Stimulated activated CD8-positive, alpha-beta memory T cell treated with anti-CD3 and anti-CD28 coated beads, Interleukin-15, amount 100 ng/mL, for 24 hours (primary cell): ENCODE data around the gene TLK1.

Experiments used
- DNase-seq: peaks from one replicate; pipeline ENCODE4 v3.0.0-alpha.2; 2020; ENCODE audit warnings: low read depth

TLK1 gene

DNA sequence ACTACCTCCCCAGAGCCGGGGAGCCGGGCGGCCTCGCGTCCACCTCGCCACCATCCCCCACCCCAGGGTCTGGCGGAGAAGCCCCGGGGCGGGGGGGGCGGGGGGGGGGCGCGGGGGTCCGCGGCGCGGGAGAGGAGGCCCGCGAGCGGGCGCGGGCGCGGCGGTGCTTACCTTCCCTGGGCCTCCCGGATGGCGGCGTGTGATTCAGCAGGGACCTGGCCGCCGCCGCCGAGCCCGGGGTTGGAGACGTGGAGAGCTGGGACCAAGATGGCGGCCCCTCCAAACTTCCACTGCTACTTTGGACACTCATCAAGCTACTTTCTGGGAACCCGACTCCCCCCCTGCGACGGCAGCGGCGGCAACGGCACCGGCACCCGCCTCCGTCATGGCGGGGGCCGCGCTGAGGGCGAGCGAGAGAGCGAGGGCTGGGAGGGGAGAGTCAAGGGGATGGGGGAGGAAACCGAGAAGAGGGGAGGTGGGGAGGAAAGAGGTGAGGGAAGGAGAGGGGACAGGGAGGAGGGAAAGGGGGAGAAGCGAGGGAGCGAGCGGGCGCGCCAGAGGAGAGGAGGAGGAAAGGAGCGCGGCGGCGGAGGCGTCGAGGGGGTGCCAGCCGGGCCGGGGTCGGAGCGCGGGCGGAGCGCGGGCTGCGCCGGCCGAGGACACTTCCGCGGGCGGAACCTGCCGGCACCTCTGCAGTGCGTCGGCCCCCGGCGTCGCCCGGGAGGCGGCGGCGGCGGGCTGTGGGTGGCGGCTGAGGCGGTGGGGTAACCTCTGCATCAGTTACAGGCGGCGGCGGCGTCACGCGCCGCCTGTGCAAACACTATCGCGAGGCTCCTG lies at the start of gene TLK1:
TSS of gene TLK1 (minus strand) at position 775 of the 837 bp plus-strand sequence. CDS start at position 310, 465 bp downstream.
- peak; percentile 36 for DNase-seq

DNA sequence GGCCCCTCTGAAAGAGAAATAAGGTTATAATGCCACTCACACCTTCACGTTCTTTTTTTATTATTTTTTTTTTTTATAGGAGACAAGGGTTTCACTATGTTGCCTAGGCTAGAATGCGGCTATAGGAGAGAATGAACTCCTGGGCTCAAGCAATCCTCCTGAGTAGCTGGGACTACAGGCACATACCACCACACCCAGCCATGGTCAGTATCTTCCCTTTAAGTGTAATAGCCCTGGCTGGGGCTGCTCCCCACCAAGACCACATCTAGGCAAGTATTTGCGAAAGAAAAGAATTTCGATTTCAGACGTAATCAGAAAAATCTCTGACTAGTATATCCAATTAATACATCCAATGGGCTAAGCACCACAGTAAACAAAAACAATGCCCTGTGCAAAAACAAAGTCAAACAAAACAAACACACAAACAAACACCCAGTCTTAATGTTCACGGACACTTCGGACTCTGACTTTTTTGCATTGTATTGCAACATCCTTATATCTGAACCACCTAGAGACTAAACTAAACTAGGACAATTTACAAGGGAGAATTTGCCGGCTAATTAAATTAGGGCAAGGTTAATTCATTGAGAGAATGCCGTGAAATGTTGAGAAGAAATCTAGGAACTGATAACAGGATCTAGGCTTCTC lies 49.6 kb upstream of the TLK1 start:
- no peak for DNase-seq

DNA sequence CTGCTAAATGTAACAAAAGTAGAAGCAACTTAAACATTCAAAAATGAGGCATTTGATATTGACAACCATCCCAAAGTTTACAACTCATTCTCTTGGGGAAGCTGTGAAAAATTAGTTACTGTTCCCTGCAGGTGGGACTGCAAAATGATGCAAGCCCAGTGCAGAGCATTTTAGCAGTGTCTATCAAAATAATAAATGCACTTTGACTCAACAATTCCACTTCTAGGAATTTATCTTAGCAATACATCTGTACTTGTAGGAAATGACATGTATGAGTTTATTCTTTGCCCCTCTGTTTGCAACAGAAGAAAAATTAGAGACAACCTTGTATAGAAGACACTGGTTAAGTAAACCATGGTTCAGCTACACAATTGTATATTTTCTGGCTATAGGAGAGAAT lies 48.0 kb upstream of the TLK1 start:
- DNase-seq: no peak

DNA sequence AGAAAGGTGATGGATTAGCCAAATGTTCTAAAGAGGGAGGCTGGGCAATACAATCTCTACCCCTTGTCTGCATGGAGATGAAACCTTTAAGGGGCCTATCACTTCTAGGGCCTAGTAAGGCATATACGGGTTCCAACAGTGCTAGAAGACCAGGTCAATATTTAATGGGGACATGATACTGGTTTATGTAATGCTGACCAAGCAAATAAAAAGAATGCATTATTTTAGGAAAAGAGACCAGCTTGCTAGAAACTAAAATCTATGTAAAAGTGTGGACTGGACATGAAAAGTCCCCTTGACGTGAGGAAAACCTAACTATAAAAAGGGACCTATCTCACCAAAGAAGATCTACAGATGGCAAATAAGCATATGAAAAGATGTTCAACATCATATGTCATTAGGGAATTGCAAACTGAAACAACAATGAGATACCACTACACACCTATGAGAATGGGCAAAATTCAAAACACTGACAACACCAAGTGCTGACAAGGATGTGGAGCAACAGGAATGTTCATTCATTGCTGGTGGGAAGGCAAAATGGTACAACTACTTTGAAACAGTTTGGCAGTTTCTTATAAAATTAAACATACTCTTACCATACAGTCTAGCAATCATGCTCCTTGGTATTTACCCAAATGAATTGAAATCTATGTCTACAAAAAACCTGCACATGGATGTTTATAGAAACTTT lies 45.9 kb upstream of the TLK1 start:
- DNase-seq: no peak

DNA sequence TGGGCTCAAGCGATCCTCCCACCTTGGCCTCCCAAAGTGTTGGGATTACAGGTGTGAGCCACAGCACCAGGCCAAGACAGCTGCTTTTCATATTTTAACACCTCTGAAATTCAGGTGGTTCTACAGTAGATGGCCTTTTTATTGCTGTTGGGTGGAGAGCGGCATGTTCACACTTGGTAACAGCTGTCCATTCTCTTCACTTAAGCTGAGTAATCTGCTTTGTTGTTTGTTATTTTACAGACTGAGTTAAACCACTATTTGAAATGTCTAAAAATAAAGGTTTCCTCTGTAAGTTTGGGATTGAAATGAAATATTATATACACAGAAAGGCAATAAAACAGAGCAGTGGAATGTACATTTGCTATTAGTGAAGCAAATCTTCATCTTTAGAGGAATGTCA lies 44.9 kb upstream of the TLK1 start:
- no peak for DNase-seq

DNA sequence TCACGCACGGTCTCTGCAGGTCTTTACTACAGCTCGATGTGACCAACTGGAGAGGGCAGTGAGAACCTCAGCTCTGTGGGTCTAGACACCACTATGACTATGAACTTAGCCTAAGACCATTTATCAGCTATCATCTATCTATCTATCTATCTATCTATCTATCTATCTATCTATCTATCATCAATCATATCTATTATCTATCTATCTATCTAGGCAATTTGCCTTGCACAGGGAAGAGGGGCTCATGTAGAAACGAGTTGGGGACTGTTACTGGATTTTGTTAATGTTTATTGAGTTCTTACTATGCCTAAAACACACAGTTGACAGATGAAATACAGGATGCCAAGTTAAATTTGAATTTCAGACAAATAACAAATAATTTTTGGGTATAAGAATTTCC lies 41.1 kb upstream of the TLK1 start:
- DNase-seq: no peak

DNA sequence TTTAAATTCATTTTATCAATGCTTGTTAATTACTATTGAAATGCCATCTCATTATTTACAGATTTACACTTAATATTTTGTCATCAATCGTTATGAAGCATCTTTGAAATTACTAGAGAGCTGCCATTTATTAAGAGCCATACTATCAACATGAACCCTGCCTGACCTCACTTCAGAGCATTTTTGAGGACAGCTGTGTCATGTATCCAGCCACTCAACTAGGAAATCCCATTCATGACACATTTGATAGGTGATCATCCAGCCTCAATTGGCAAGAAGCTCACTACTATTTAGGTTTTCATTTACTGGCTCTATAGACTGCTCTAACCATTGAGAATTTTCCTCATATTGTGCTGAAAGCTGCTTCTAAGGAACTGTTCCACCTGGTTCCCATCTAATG lies 40.6 kb upstream of the TLK1 start:
- DNase-seq: no peak

DNA sequence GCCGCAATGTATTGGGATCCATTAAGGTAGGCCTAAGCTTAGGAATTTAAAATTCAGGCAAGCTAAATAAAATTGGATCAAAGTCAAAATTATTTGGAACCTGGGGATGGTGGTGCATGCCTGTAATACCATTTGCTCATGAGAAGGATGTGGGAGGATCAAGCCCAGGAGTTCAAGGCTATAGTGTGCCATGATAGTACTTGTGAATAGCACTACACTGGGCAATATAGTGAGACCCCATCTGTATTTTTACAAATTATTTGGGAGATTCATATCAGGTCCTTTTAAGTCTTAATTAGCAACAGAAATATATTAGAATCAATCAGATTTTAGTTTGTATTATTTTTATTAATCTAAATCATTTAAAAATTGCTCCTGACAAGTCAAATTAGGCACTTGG lies 39.8 kb upstream of the TLK1 start:
- DNase-seq: no peak

DNA sequence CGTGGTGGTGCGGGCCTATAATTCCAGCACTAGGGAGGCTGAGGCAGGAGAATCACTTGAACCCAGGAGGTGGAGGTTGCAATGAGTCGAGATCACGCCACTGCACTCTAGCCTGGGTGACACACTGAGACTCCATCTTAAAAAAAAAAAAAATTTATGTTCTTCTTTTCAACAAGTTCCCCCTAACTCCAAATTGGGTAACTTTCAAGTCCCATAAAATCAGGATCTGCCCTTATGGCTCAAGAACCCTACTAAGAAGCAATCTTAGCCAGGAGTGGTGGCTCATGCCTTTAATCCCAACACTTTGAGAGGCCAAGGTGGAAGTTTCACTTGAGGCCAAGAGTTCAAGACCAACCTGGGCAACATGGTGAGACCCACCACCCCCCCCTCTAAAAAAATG lies 30.3 kb upstream of the TLK1 start:
- DNase-seq: no peak

DNA sequence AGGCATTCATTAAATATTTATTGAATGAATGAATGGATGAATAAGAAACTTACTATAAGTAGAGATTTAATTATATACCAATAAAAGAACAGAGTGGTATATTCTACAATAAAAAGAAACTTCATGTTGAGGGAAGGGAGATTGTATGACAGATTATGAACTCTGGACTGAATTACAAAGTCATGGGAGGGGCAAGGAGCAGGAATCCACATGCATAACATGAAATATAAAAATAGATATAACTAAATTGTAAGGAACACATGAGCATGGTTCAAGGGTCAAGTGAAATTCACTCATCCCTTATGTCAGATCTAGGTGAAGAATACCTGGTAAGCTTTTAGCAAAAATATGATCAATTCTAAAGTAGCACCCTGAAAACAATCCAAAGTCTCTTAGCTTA lies 27.1 kb upstream of the TLK1 start:
- DNase-seq: no peak

DNA sequence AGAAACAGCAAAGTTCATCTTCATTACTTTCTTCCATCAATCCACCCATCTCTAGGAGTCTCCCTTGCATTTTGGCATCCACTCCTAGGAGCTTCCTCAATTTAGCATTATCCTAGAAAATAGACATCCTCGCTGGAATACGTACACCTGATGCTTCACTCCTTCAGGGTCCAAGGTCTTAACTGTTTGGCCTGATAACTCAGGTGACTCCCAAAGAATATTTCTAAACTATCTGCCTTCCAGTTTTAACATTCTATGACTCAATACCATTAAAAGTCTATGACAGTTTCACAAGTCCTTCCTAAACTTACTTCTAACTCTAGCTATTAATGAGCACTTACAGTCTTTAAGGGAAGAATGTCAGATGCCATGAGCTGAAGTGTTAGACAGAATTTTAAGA lies 26.5 kb upstream of the TLK1 start:
- no peak for DNase-seq

DNA sequence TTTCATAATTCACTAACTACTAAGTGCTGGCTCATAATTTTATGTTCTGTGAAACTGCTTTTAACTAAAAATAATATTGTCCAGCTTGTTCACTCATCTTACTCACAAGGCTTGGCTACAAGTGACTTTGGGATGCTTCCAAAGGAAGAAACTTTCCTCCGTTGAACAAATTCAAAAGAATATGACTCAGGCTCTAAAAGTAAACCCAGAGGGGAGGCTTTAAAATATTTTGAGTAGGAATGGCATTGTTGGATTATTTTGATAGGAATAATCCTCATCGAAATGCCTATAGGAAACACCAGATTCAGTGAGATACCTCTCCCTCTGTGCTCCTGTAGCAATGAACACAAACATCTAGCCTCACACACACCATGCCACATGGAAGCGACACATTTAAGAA lies 25.2 kb upstream of the TLK1 start:
- no peak for DNase-seq

DNA sequence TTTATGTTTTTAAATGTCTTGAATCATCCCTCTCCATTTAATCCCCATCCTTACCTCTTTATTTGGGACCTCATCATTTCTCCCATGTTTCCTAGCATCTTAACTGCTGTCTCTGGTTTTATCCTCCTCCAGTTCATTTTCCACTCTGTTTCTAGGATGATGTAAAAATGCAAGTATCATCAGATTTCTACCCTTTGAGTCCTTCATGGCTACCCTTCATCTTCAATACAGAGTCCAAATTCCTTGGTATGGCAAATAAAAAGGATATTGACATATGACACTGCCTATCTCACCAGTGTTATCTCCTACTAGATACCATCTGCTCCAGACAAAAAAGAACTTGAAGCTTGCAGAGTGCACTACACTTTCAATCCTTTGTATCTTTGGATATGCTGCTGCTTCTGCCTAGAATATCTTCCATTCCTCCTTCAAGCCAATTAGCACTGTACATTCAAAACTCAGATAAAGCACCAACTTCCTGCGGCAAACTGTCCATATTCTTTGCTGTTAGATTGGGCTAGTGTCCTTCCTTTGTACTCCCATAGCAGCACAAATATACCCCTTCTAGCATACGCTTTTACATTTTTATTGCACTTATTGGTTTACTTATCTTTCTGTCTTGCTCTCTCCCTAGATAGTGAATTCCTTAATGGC lies 24.6 kb upstream of the TLK1 start:
- no peak for DNase-seq

DNA sequence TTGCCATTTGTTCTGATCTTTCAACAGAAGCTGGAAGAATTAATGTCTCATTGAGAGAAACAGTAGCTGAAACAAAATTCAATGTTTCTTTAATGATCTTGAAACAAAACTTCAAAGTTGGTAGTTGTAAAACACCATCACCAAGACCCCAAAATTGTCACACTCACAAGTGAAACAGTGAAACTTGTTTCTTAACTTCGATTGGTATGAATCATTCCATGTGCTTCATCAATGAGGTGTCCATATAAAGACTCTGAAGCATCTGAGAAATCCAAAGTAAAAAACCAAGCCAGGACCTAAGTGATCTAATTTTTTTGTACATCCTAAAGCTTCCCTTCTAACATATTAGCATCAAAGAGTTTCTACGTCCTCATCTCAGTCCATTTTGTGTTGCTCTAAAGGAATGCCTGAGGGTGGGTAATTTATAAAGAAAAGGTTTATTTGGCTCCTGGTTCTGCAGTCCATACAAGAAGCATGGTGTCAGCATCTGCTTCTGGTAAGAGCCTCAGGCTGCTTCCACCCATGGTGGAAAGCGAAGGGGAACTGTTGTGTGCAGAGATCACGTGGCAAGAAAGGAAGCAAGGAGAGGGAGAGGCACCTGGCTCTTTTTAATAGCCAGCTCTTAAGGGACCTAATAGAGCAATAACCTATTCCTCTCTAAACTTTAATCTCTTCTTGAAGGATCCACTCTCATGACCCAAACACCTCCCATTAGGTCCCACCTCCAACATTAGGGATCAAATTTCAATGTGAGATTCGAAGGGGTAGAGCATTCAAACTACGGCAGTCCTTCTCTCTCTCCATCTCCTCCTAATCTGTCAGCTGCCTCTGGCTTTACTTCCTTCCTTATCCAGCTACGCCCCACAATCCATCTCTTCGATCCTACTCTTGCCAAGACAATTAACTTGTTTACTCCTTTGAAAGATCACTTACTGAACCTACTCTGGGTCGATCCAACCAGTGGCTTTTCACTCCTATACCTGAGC lies 20.7 kb upstream of the TLK1 start:
- DNase-seq: no peak

DNA sequence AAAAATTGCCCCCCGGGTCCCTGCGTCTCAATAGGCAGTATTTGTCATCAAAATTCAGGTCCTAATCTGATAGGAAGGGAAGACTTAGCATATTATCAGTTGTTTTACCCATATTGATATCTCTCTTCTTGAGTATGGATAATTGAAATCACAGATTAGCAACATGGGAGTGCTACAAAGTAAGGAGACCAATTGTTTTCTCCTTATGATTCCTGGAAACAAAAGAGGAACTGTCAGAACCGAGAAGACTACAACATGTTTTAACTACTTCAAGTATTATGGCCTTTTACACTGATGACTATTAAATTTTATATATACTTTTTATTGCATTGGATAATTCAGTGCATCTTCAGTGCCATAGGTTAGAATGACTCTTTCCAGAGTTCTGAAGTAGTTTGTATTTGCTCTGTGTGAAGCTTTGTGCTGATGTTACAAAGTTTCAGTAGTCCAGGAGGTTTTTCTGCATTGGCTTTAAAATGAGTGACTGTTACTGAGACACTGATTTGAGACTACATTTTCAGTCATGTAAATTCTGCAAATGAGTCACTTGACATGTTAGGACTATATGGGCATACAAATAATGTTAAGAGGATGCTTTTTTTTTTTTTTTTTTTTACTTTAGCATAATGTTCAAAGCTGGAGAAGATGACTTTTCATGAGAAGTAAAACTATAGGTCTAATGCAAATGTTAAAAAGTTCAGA lies 19.7 kb upstream of the TLK1 start:
- no peak for DNase-seq

DNA sequence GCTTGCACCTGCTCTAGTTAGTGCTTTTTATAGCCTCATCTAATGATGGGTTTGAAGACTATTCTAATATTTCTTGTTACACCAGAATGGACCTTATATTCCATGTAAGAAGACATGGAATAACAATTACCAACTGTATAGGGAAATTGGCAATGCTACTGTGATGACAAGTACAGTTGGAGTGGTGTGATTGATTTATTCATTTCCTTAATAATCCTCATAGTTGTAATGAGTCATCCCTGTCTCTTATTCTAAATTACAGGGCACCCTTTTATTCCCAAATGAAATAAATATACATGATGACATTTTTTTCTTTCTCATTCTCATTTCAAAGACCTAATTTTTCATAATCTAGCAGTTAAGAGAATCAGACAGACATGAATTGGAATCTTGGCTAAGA lies 18.3 kb upstream of the TLK1 start:
- no peak for DNase-seq

DNA sequence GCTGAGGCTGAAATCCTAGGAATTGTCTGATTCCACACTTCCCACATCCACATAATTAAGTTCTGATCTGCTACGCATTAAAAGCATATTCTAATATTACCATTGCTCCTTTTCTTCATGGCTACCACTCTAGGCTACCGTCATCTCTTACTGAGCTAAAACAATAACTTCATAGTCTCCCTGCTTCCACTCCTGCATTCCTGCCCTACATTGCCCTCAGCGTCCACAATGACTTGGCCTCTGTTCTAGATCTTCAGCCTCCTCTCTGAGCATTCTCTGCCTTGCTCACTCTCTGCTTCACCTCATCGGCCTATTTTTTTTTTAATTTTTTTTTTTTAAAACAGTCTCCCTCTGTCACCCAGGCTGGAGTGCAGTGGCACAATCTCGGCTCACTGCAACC lies 15.8 kb upstream of the TLK1 start:
- no peak for DNase-seq

DNA sequence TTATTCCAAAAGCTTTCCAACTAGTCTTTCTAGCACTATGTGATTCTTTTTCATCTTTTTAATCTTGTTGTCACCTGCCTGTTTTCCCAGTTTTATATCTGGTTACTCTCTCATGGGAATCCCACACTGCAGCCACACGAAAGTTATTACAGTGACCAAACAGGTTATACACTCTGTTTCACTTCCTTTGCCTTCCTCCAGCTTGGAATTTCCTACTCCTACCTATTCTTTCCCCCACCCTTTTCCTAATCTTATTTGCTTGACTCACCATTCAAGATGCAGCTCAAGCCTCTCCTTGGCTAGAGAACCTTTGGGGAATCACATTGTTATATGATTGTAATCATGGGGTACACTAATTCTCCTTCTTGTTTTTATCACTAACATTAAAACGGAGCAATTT lies 13.4 kb upstream of the TLK1 start:
- DNase-seq: no peak

DNA sequence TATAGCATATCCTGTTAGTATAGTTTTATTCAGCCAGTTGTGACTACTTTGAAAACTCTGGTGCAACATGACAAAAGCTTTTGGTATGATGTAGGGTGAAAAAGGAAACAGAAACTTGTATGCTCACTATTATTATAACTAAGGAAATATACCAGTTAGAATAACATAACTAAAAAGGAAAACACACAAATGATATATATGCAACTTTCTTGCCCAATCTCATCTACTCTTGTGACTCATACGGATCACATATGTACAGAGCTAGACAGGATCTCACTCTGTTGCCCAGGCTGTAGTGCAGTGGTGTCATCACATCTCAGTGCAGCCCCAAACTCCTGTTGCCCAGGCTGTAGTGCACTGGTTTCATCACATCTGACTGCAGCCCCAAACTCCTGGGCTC lies 12.4 kb upstream of the TLK1 start:
- DNase-seq: no peak

DNA sequence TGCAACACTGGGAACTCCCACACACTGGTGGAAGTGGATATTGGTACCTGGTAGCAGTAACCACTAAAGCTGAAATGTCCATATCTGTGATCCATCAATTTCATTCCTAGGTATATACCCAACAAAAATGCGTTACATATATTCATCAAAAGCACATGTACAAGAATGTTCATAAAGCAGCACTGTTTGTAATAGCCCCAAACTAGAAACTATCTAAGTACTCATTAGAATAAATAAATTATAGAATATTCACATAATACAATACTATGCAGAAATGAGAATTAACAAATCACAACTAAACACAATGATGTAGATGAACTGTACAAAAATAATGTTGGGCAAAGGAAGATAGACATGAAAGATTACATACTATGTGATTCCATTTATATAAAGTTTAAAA lies 11.1 kb upstream of the TLK1 start:
- no peak for DNase-seq

DNA sequence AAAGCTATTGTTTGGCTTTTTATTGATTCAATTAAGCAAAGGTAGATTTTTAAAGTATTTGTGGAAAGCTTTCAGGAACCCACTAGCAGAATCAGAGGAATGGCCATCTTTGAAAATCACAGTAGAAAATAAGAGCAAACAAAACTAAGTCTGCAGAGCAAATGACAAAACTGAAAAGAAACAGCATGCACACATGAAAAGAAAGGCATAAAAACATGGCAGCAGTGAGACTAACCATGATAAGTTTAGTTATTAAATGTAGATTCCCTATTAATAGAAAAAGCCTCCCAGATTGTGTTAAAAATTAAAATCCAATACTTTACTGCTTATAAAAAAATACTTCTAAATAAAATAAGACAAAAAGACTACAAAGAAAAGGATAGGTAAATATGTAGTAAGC lies 9.1 kb upstream of the TLK1 start:
- DNase-seq: no peak
